ENCODE measurements around the gene ZMPSTE24. TPM values are rescaled to one million over a fixed set of nuclear protein-coding genes. Genes with fewer than 3 reads are reported as not detected.

ZMPSTE24 gene
- total RNA-seq, 1 donor from 2014 or later: 35.6 TPM

DNA sequence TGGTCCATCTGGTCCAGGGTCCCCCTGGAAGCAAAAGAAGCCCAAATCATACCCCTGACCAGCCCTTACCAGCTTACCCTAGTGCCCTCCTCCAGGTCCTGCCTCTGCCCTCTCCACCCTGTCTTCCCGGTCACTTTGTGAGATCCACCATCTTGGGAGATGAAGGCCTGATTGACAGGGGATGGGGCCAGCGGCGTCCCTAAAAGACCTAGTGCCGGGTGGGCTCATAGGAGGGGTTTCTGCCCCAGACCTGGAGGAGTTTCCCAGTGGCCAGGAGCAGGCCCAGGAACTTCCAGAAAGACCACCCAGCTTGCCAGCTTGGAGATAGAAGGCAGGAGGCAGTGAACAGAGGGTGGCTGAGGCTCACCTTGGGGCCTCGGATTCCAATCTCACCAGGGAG, 53.7 kb downstream of the ZMPSTE24 start:
- Mint-ChIP-seq H3K9me3 (no peaks in the 10 kb centered on the region), H3K27ac (ENCODE audit: unreplicated experiment) (no peak overlapping the region), H3K4me3 (no peak overlapping the region), H3K4me1 (peaks cover 24% of the 10 kb centered on the region), H3K36me3 (ENCODE audit: low read depth) (no peaks in the 10 kb centered on the region), H3K27me3 (ENCODE audit: low read depth) (peaks cover 21% of the 10 kb centered on the region)
- TF ChIP-seq, protein P1, sequence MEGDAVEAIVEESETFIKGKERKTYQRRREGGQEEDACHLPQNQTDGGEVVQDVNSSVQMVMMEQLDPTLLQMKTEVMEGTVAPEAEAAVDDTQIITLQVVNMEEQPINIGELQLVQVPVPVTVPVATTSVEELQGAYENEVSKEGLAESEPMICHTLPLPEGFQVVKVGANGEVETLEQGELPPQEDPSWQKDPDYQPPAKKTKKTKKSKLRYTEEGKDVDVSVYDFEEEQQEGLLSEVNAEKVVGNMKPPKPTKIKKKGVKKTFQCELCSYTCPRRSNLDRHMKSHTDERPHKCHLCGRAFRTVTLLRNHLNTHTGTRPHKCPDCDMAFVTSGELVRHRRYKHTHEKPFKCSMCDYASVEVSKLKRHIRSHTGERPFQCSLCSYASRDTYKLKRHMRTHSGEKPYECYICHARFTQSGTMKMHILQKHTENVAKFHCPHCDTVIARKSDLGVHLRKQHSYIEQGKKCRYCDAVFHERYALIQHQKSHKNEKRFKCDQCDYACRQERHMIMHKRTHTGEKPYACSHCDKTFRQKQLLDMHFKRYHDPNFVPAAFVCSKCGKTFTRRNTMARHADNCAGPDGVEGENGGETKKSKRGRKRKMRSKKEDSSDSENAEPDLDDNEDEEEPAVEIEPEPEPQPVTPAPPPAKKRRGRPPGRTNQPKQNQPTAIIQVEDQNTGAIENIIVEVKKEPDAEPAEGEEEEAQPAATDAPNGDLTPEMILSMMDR (conservative IDR thresholded peaks at IDR 0.05): no peak
- no peak for DNase-seq (ENCODE audit: low read depth, low spot score)

DNA sequence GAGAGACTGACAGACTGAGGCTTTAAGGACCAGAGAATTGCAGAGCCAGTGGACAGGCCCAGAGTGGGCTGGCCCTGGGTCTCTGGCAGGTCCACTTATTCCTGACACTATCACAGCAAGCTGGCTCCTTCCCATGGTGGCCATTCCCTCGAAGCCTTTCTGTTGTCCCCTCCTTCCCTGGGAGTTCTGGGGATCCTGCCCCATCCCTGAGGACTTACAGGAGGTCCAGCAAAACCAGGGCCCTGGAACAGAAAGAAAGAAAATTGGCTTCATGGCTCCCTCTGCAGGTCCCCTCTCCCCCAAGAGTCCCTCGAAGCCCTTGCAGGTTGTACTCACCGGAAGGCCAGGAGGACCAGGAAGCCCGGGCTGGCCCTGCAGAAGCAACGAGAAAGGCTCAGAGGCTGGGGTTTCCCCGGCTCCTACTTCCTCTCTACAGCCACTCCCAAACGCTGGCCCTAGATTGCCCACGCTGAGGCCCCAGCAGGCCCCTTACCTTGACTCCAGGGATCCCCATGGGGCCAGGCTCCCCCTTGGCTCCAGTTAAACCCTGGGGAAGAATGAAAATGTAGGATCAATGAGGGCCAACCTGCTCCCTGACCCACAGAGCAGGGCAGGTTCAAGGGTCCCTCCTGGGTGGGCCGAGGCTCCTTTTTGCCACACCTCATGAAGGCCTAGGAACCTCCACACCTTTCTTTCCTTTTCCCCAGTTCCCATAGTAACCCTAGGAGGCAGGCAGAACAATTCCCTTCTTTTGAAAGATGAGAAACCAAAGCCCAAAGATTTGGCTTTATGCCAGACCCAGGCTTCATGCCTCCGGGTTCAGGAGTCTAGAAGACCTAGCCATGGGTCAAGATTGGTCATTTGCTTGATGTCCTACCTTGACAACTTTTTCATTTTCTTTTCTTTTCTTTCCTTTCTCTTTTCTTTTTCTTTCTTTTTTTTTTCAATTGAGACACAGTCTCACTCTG, 54.5 kb downstream of the ZMPSTE24 start:
- H3K4me1 Mint-ChIP-seq: peaks cover 25% of the 10 kb centered on the region
- no peak overlapping the region for H3K4me3 Mint-ChIP-seq
- H3K9me3 Mint-ChIP-seq: no peaks in the 10 kb centered on the region
- peaks cover 27% of the 10 kb centered on the region for H3K27me3 Mint-ChIP-seq (ENCODE audit: low read depth)
- DNase-seq (ENCODE audit: low read depth, low spot score): no peak
- peak overlapping the region; percentile 43 for H3K27ac Mint-ChIP-seq (ENCODE audit: unreplicated experiment)
- TF ChIP-seq, protein P1 (conservative IDR thresholded peaks at IDR 0.05): no peak
- no peaks in the 10 kb centered on the region for H3K36me3 Mint-ChIP-seq (ENCODE audit: low read depth)

DNA sequence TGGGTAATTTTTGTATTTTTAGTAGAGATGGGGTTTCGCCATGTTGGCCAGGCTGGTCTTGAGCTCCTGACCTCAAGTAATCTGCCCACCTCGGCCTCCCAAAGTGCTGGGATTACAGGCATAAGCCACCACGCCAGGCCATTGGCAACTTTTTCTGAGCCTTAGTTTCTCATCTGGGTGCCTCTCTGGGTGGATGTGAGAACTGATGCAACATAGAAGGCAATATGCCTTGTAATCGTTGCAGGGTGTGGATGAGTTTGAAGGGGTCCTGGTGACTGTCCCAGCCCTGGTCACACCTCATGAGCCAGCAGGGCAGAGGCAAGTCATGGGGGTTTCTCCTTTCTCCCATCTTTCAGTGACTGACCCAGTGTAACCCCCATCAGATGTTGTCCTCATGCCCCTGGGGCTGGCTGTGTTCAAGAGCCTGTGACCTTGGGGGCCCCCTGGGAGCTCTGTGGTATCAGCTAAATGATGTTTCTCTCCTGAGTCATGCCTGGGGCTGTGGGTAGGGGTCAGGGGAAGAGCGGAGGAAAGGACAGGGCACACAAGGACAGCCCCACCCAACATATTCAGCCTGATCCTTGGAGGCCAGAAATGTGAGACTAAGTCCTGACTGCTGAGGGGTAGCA, 55.4 kb downstream of the ZMPSTE24 start:
- TF ChIP-seq, protein P1 (conservative IDR thresholded peaks at IDR 0.05): no peak
- Mint-ChIP-seq H3K4me3 (no peak overlapping the region), H3K36me3 (ENCODE audit: low read depth) (no peaks in the 10 kb centered on the region), H3K9me3 (no peaks in the 10 kb centered on the region), H3K4me1 (peaks cover 31% of the 10 kb centered on the region), H3K27ac (ENCODE audit: unreplicated experiment) (no peak overlapping the region), H3K27me3 (ENCODE audit: low read depth) (peaks cover 35% of the 10 kb centered on the region)
- DNase-seq (ENCODE audit: low read depth, low spot score): no peak

DNA sequence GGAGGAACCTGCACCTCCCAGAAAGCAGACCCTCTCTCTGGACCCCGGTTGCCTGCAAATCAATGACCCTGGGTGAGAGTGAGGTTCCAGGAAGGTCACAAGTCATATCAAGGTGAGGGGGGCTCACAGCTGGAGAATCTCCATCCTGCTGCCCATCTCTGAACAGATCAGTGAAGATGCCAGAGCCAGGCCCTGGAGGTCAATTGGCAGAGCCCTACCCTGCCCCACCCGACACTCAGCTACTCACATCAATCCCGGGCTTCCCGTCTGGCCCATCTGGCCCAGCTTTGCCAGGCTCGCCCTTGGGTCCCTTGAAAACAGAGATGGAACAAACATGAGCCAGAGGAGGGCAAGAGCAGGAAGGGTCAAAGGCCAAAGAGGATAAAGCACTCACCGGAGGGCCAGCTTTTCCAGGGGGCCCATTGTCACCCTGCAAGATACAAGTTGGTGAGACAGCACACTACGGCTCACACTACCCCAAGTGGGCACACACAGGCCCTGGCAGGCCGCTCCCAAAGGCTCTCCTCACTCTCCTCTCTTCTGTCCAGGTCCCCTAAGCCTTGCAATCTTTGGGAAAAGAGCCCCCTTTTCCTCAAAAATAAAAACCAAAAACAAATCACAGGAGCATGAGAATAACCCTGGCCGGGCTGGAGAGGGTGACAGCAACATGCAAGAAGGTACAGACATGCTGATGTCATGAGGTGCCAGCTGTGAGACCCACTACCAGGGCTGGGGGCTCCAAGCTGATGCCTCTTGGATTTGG, 56.1 kb downstream of the ZMPSTE24 start:
- Mint-ChIP-seq H3K9me3 (no peaks in the 10 kb centered on the region), H3K36me3 (ENCODE audit: low read depth) (no peaks in the 10 kb centered on the region), H3K27ac (ENCODE audit: unreplicated experiment) (peak overlapping the region; percentile 96), H3K4me1 (peaks cover 31% of the 10 kb centered on the region), H3K27me3 (ENCODE audit: low read depth) (peaks cover 42% of the 10 kb centered on the region), H3K4me3 (peak overlapping the region; percentile 88)
- no peak for DNase-seq (ENCODE audit: low read depth, low spot score)
- TF ChIP-seq, protein P1 (conservative IDR thresholded peaks at IDR 0.05): no peak

DNA sequence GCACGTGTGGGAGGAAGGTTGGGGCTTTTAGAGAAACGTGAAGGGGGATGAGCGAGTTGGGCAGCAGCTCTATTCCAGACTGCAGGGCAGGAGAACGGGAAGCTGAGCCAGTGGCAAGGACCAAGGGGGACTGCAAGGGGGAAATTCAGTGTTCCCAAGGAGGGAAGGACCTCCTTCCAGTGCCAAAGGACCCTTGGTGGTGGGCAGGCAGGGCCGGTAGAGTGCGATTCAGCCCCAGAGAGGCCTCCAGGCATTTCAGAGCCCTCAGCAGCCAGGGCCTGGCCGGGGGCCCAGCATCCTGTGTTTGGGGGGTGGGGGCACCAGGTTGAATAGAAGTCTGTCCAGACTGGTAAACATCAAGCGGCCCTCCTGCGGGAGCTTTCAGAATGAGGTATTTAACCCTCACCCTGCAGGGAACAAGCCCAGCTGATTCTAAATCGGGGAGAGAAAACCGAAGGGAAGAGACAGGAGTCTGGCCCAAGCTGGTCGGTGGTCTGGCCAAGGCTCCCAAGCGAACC, 56.7 kb downstream of the ZMPSTE24 start:
- Mint-ChIP-seq H3K36me3 (ENCODE audit: low read depth) (no peaks in the 10 kb centered on the region), H3K9me3 (no peaks in the 10 kb centered on the region), H3K4me1 (peaks cover 31% of the 10 kb centered on the region), H3K27ac (ENCODE audit: unreplicated experiment) (peak overlapping the region; percentile 96), H3K4me3 (peak overlapping the region; percentile 88), H3K27me3 (ENCODE audit: low read depth) (peaks cover 48% of the 10 kb centered on the region)
- no peak for DNase-seq (ENCODE audit: low read depth, low spot score)
- TF ChIP-seq, protein P1 (conservative IDR thresholded peaks at IDR 0.05): no peak

Data from neural crest cell (in vitro differentiated cells).